Breast epithelium (tissue), 3 donors: ENCODE data around the gene RXFP3.

Experiments
- CTCF ChIP-seq, 3 donors: fragments of 450-650 bp; IDR thresholded peaks; one replicate each; pipeline ENCODE4 v1.5.1; 2016 to 2017; ENCODE audit warnings: antibody characterized with exemption in 3 of 3, mild to moderate bottlenecking in 3 of 3, moderate library complexity in 3 of 3
- POLR2A ChIP-seq: fragments of 450-650 bp; IDR thresholded peaks from one replicate; pipeline ENCODE4 v1.6.1; 2016; ENCODE audit warnings: antibody characterized with exemption, mild to moderate bottlenecking, moderate library complexity
- POLR2AphosphoS5 ChIP-seq, 3 donors: sonication (generic); formaldehyde crosslinking; IDR thresholded peaks; one replicate each; pipeline ENCODE4 v1.6.1; 2017; ENCODE audit warnings: antibody characterized with exemption in 3 of 3

- TF ChIP-seq POLR2AphosphoS5 (IDR thresholded peaks at IDR 0.05) (no peak), CTCF (IDR thresholded peaks at IDR 0.05) (no peak), POLR2A (no peak)
These were observed 48.5 kb downstream of the RXFP3 start, which contains the start of gene SLC45A2 for GRCh38 chr5:33984671-33985124.
